Measurements from ENCODE around the gene YIPF4.
A peak's percentile ranks its signal among the peaks of the same experiment; 100 is the strongest.
"Not testable (repeated sequence)": the region's sequence is repeated elsewhere in the genome, so short reads cannot be mapped to it uniquely, and the experiment has no call there.

YIPF4 gene

DNA sequence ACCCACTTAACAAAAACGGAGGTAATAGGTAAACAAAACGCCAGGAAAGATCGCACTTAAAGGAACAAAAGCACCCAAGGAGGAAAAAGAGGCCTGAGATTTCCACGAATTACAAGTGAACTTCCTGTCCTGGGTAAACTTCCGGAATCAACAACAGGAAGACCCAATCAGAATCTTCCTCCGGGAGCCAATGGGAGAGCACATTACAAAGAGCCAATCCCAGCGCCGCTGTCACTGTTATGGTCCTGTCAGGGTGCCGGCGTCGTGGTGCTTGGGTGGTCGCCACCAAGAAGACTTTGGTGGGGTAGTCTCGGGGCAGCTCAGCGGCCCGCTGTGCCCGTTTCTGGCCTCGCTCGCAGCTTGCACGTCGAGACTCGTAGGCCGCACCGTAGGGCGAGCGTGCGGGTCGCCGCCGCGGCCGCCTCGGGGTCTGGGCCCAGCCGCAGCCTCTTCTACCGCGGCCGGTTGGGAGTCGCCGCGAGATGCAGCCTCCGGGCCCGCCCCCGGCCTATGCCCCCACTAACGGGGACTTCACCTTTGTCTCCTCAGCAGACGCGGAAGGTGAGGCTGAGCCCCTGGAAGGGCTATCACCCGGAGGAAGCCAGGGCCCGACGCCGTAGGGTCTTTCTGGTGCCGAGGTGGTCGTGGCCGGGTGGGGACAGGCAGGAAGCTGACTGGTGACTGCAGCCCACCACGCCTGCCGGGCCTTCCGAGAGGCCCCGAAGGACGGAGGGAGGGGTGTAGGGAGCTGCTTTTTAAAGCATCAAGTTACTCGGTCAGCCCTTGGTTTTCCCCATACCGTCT is at the start of gene YIPF4:
Gene YIPF4 (plus strand): TSS at position 231 of the 804 bp plus-strand sequence. CDS start 252 bp downstream, at position 483.
- DNase-seq: peak; percentile 85

GRCh38 chr2:32228181-32228580 is 49.5 kb upstream of the YIPF4 start:
- no peak for DNase-seq

DNA sequence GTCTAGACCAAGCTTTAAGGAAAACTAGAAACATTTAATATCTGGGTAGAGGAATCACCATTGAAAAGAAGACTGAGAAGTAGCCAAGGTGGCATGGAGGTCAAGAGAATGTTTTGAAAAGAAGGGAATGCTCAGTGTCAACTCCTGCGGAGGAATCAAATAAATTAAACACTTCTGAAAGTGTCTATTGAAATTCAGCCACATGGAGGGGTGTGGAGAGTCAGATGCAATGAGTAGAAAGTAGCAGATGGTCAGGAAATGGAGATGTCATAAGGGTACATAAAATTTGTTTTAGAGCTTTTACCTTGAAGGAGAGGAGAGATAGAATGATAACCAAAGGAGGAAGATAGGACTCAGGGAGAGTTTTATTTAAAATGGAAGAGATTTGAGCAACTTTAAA is 48.1 kb upstream of the YIPF4 start:
- no peak for DNase-seq

DNA sequence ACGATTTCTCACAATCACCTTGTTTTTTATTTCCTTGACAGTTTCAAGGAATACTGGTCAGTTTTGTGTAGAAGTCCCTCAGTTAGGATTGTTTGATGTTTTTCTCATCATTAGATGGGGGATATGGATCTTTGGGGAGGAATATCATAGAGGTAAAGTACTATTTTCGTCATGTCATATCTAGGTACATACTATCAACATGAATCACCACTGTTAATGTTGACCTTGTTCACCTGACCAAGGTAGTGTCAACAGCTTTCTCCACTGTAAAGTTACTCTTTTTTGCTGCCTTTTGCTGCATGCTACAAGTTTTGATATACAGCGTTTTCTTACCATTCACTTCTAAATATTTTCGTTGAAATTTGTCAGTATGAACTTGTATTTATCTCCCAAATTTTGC is 45.7 kb upstream of the YIPF4 start:
- no peak for DNase-seq

DNA sequence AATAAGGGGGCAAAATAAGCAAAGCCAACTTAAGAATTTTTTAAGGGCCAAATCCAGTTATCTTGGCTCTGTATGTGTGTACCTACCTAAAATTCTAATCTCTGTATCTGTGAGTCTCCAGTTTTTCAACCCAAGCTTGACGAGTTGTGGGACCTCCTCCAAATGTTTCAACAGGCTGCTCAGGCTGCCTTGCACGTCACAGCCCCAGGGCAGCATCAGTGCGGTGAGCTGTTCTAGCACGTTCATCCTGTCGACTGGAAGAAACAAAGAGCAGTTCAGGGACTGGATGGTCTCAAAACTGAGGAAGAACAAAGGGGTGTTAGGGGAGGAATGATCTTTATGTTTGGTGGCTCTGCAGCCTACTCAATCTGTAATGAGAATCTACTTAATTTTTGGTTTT is 42.4 kb upstream of the YIPF4 start:
- no peak for DNase-seq

GRCh38 chr2:32237488-32237887 is 40.2 kb upstream of the YIPF4 start:
- no peak for DNase-seq

GRCh38 chr2:32237996-32238395 is 39.7 kb upstream of the YIPF4 start:
- DNase-seq: no peak

GRCh38 chr2:32242331-32242730 is 35.4 kb upstream of the YIPF4 start:
- DNase-seq: no peak

GRCh38 chr2:32246911-32247310 is 30.8 kb upstream of the YIPF4 start:
- DNase-seq: no peak

DNA sequence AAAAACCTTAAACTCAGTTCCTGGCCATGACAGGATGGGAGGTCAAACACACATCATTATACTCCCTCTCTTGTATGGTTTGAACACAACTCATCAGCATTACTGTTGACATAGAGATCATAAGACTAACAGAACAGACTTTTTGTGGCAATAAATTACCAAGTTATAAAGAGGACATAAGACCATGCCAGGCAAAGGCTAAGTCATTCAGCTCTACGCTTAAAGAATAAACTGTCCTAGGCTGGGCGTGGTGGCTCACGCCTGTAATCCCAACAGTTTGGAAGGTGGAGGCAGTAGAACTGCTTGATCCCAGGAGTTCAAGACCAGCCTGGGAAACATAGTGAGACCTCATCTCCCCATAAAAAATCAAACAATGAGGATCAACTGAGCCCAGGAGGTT is 29.4 kb upstream of the YIPF4 start:
- DNase-seq: no peak

GRCh38 chr2:32249731-32250236 is 27.9 kb upstream of the YIPF4 start:
- no peak for DNase-seq

- no peak for DNase-seq
Measured at GRCh38 chr2:32250290-32250689, 27.4 kb upstream of the YIPF4 start.

GRCh38 chr2:32258242-32258641 is 19.5 kb upstream of the YIPF4 start:
- no peak for DNase-seq

GRCh38 chr2:32260376-32260775 is 17.3 kb upstream of the YIPF4 start:
- DNase-seq: no peak

DNA sequence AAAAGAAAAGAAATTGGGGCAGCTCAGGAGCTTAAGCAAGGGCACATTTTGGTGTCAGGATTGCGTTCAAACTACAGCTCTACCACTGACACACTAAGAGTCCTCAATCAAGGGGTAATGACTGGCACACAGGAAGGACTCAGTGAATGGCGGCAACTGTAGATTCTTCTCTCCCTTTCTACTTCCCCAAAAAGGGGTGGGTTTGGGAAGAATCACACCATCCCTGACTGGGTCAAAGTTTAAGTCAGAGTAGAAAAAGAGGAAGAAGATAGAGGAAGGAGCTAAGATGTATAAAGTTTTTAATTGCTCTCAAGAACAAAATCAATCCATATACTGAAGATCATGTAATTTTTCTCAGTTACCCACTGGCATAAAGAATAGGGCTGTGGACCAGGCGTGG is 15.6 kb upstream of the YIPF4 start:
- no peak for DNase-seq

DNA sequence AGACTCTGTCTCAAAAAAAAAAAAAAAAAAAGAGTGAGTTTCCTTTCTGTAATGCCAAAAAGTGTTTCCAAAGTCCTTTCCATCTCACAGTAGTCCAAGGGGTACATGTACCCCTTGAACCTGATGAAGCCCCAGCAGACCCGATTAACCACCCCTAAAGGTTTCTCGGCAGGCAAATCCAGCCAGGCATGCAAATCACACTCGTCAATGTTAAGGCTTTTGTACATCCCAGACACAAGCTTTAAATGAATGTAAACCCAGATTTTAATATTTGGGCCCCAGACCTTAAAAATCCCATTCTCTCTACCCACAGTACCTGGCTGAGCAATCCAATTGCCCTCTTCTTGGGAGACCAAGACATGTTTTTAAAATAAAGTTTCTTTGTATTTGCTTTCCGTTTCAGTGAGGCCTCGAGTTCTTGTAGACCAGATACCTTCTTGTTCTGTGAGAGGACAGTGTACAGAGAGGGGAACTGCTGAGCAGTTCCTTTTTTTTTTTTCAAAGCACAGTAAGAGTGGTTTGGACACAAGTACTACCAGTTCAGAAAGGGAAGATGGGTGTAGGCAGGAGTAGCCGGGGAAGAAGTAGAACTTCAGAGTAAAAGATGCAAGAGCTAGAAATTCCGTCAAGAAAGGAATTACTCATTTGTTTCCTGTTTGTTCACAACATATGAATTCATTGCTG is 13.1 kb upstream of the YIPF4 start, which contains the start of gene NLRC4:
Gene NLRC4 (minus strand): TSS at position 465 of the 684 bp plus-strand sequence. CDS start 8,111 bp downstream, outside the sequence.
- DNase-seq: no peak

GRCh38 chr2:32271063-32271462 is 6.6 kb upstream of the YIPF4 start:
- no peak for DNase-seq

GRCh38 chr2:32272279-32272678 is 5.4 kb upstream of the YIPF4 start:
- no peak for DNase-seq

DNA sequence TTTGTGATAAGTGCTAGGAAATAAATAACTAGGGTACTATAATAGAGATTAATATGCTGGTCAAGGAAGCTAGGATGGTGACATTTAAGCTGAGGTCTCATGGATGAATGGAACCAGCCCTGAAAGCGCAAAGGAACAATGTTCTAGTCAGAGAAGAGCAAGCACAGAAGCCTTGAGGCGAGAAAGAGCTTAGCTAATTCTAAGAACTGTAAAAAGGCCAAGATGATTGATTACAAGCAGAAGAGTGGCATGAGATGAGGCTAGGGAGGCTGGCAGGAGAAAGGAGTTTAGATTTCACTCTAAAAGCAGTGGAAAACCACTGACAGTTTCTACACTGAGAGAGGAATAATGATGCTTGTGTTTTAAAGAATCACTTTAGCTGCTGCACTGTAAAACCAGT is 3.4 kb upstream of the YIPF4 start:
- DNase-seq: no peak

GRCh38 chr2:32275790-32276189 is 1.9 kb upstream of the YIPF4 start:
- DNase-seq: not testable (repeated sequence)

DNA sequence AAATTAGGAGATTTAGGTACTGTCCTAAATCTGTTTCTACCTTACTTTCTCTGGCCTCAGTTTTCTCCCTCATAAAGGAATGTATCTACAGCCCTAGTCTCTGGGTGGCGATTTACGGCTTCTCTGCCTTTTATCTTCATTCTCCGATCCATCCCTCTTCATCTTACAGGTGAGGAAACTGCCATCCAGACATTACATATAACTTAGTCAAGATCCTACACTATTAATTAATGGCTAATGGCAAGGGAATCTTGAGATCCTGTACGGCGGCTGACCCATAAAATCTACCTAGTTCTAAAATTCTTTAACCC is 386 bp upstream of the YIPF4 start:
- no peak for DNase-seq

DNA sequence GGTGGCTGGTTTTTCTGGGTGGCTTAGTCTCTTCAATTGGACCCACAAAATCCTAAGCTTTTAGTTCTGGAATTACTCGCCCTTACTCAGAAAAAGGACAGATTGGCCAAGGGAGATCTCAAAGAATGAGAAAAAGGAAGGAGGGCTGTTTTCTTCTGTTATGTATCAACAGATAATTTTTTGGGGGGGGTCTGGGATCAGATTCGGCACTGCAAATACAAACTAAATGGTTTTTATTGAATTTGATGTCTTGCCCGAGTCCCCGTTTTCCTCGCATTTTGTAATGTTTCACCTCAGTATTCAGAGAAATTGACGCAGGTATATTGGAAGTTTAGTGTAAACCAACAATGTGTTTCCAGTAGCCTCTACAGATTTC is 762 bp downstream of the YIPF4 start:
- no peak for DNase-seq

- no peak for DNase-seq
Measured at GRCh38 chr2:32284321-32284720, 6.6 kb downstream of the YIPF4 start.

All from NCI-H2081 treated with DMSO at 0.1 percent for 48 hours (cell line).